ENCODE data around the gene ICA1L.

The ICA1L gene

DNA sequence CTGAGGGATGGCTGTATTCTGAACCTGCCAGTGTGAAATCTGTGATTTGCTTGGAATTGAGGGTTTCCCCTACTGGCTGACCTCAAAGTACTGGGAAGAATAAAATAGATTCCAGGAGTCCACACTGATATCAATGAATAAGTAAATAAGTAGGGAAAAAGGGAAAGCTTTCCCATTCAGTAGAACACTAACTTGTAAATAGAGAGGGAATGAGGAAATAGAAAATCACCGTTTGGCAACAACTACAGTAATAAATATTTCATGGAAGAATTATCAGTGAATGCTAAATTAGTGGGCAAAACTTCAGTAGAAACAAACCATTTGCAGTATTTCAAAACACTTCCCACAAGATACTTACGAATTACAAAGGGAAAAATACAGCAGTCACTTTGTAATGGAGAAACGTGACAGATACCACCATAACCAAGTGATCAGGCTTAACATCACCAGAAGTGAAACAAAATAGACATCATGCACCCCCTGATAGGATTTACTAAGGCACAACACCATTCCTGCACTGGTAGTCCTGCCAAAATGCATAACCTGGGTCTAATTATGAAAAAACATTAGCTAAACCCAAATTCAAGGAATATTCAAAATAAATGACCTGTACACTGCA lies 88.5 kb downstream of the ICA1L start:
- DNase-seq (ENCODE audit: low spot score), result no peak

DNA sequence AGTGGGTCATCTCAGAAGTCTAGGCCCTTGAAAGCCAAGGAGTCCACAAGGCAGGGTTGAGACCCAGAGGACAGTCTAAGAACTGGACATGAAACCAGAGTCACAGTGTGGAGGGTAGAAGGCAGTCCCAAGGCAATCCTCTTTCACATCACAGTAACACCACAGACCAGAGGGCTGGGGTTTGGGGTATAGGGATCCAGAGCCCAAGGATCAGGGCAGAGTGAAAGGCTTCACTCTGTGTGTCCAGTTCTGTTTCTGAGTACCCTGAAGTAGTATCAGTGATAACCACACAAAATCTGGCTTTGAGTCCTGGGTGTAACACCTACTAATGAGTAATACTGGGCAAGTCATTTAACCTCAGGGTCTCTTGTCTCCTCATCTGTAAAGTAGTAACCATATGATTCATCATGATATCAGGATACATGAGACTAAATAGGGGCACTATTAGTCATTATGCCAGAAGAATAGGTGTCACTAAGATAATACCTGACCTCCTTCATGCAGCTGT lies 91.0 kb downstream of the ICA1L start:
- no peak for DNase-seq (ENCODE audit: low spot score)

DNA sequence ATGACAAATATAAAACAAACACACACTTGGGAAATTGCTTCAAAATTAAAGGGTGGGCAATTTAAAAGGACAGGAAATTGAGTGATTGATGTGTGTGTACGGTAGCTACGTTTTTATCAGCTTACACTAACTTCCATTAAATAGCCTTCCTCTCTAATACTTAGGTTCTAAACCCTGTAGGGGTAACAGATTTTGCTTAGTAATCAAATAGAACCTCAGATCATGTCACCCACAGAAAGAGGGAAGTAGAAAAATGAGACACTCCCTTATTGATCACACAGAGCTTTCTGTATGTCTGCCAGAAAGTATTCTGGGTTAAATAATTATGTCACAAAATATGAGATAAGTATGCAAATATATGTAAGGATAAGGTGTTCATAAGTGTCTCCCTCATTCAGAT lies 93.3 kb downstream of the ICA1L start:
- DNase-seq (ENCODE audit: low spot score), result no peak

DNA sequence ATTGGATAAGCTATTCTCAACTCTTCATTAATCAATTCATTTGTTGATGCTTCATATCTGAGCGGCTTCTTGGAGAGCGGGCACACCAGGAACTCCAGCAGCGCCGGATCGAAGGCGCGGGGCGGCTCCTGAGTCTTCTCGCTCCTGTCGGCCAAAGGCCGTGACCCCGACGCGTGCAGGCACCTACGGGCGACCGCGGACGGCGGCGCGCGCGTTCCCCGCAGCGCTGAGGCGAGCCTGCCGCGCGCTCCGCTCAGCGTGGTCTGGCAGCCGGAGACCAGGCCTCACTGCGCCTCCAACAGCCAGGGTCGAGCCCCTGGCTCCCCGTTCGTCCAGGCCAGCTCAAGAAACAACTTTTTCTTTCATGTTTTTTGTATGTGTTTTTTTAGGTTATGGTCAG lies 97.5 kb downstream of the ICA1L start:
- no peak for DNase-seq (ENCODE audit: low spot score)

- no peak for DNase-seq (ENCODE audit: low spot score)
Measured at GRCh38 chr2:202773301-202773973, 98.1 kb downstream of the ICA1L start.

- no peak for DNase-seq (ENCODE audit: low spot score)
Measured at GRCh38 chr2:202771741-202772460, 99.7 kb downstream of the ICA1L start.

GRCh38 chr2:202771336-202771735 lies 100.2 kb downstream of the ICA1L start:
- no peak for DNase-seq (ENCODE audit: low spot score)

DNA sequence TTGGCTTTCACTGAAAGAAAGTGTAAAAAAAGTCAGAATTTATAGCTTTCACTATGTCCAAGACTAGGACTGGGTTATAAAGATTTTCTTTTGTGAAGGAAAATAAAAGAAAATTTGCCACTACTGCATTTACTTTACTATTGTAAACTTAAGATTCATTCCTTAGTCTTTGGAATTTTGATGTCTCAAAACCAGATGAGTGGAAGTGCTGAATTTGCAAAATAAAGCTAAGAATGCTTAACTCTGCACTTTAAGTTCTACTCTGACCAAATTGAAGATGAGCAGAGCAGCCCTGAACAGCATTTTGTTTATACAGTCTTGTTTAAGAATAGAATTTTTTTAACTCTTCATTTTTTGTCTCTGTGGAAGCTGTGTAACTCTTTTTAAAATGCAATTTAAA lies 102.4 kb downstream of the ICA1L start:
- DNase-seq (ENCODE audit: low spot score), result no peak

GRCh38 chr2:202768273-202768672 lies 103.3 kb downstream of the ICA1L start:
- no peak for DNase-seq (ENCODE audit: low spot score)

- DNase-seq (ENCODE audit: low spot score), result no peak
Measured at GRCh38 chr2:202765436-202765835, 106.1 kb downstream of the ICA1L start.

DNA sequence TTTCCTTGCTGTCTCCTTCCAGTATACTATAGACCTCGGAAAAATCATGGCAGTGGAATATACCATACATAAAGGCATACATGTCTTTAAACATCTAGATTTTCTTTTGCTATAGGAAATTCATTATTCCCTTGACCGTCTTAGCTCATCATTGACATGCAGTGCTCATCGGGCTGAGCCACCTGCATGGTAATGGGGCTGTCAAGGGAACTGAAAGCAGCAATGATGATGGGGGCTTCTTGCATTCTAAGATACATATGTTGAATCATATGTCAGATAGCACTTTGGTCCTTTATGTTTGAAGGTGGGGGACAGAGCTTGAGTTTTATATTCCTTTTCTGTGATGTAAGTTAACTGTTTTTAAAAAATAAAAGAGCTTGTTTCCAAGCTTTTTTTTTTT lies 106.6 kb downstream of the ICA1L start:
- DNase-seq (ENCODE audit: low spot score), result no peak

GRCh38 chr2:202763916-202764315 lies 107.7 kb downstream of the ICA1L start:
- no peak for DNase-seq (ENCODE audit: low spot score)

- no peak for DNase-seq (ENCODE audit: low spot score)
Measured at GRCh38 chr2:202762556-202762955, 109.0 kb downstream of the ICA1L start.

DNA sequence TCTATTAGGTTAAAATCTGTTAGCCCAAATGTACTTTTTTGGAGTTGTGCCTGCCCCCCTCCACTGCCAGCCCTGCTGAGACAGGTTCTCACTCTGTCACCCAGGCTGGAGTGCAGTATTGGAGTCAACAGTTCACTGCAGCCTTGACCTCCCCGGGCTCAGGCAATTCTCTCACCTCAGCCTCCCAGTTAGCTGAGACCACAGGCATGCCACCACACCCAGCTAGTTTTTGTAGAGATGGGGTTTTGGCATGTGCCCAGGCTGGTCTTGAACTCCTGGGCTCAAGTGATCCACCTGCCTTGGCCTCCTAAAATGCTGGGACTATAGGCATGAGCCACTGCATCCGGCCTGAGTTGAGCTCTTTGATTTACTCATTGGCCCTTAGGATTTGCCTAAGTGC lies 110.7 kb downstream of the ICA1L start:
- no peak for DNase-seq (ENCODE audit: low spot score)

- no peak for DNase-seq (ENCODE audit: low spot score)
Measured at GRCh38 chr2:202758604-202759003, 113.0 kb downstream of the ICA1L start.

- no peak for DNase-seq (ENCODE audit: low spot score)
Measured at GRCh38 chr2:202758128-202758527, 113.4 kb downstream of the ICA1L start.

- DNase-seq (ENCODE audit: low spot score), result no peak
Measured at GRCh38 chr2:202757339-202757738, 114.2 kb downstream of the ICA1L start.

- DNase-seq (ENCODE audit: low spot score), result no peak
Measured at GRCh38 chr2:202756598-202756997, 115.0 kb downstream of the ICA1L start.

GRCh38 chr2:202754936-202755335 lies 116.6 kb downstream of the ICA1L start:
- DNase-seq (ENCODE audit: low spot score), result no peak

GRCh38 chr2:202752071-202752470 lies 119.5 kb downstream of the ICA1L start:
- DNase-seq (ENCODE audit: low spot score), result no peak

- no peak for DNase-seq (ENCODE audit: low spot score)
Measured at GRCh38 chr2:202750763-202751427, 120.7 kb downstream of the ICA1L start.

DNA sequence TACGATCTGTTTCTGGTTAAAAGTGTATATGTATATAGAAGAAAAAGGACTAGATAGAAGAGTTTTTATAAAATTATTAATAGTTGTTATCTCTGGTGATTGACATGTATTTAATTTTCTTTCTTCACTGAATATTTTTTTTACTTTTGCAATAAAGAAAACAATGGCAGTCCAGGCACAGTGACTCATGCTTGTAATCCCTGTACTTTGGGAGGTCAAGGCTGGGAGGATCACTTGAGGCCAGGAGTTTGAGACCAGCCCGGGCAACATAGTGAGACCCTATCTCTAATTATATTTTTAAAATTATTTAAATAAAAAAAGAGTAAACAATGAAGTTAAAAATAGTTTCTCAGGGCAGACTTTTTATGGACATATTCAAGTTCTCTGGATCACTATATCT lies 122.1 kb downstream of the ICA1L start:
- DNase-seq (ENCODE audit: low spot score), result no peak

DNA sequence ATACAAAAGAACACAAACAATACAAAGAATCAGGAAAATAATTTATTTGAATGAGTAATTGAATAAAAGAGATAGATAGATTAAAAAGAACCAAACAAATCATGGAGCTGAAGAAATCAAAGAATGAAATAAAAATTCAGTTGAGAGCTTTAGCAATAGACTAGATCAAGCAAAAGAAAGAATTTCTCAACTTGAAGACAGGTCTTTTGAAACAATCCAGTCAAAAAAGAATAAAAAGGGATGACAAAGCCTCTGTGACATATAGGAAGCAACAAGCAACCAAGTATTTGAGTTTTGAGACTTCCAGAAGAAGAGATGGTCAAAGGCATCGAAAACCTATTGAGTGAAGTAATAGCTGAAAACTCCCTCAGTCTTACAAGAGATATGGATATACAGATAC lies 128.0 kb downstream of the ICA1L start:
- no peak for DNase-seq (ENCODE audit: low spot score)

Data from hematopoietic multipotent progenitor cell treated with erythropoietin and hydrocortisone succinate and interleukin-3 and kit ligand, for 17 days (in vitro differentiated cells).